Endothelial cell of umbilical vein (primary cell): ENCODE measurements around the gene PIP5K1A. TPM values are rescaled to one million over a fixed set of nuclear protein-coding genes. Genes with fewer than 3 reads are reported as not detected.

ENCODE experiments used
- BruUV-seq: library from RNA; stranded (reverse); fragments of 400-500 nt; replicated peaks from 2 replicates; lab custom pipeline; 2021; lab: Mats Ljungman, UMichigan
- CTCF ChIA-PET: fragments of 300-600, 350-600 bp; sonication (Branson Sonifier 250); formaldehyde crosslinking; loops from one replicate; lab custom pipeline; 2021; ENCODE audit warnings: antibody characterized with exemption, inconsistent platforms; lab: Charles Lee
- POLR2A ChIA-PET: fragments of 300-600, 350-600 bp; sonication (Branson Sonifier 250); formaldehyde crosslinking; loops from one replicate; lab custom pipeline; 2021; ENCODE audit warnings: antibody characterized with exemption, inconsistent platforms; lab: Charles Lee
- DNase-seq: peaks from one replicate; pipeline ENCODE4 v3.0.0-alpha.2; 2011; ENCODE audit warnings: low read depth, low spot score
- FAIRE-seq: peaks from 2 replicates; lab custom pipeline; 2011; peaks lifted over from hg19 to GRCh38; lab: Jason Lieb, UNC
- H2AFZ ChIP-seq: 2 replicates; pipeline ENCODE4 v1.6.0; 2012; ENCODE audit warnings: low read depth, low read length, control low read depth, inconsistent platforms
- H3K27ac ChIP-seq: 2 replicates; pipeline ENCODE4 v1.5.1; 2011; ENCODE audit warnings: low read depth, mild to moderate bottlenecking, control low read depth, low read length, moderate library complexity; ENCODE audit not compliant: insufficient read depth
- H3K27me3 ChIP-seq, 2 experiments: 2 replicates each; pipeline versions ENCODE4 v1.6.0 to v1.6.1; 2011; ENCODE audit warnings: low read length in 2 of 2, mixed read lengths in 1 of 2; ENCODE audit not compliant: control insufficient read depth in 2 of 2, insufficient read depth in 2 of 2
- H3K36me3 ChIP-seq, 2 experiments: 2 replicates in 1 of 2; 3 replicates in 1 of 2; pipeline ENCODE4 v1.5.1; 2011; ENCODE audit warnings: low read length in 2 of 2, mild to moderate bottlenecking in 1 of 2, moderate library complexity in 1 of 2; ENCODE audit not compliant: control insufficient read depth in 2 of 2, insufficient read depth in 2 of 2; ENCODE audit errors: extremely low read depth in 1 of 2
- H3K4me1 ChIP-seq: 3 replicates; pipeline ENCODE4 v1.5.1; 2011; ENCODE audit warnings: mild to moderate bottlenecking, low read length; ENCODE audit not compliant: control insufficient read depth, insufficient read depth; ENCODE audit errors: extremely low read depth
- H3K4me2 ChIP-seq: 2 replicates; pipeline ENCODE4 v1.6.1; 2011; ENCODE audit warnings: low read length, control low read depth, mixed read lengths; ENCODE audit not compliant: insufficient read depth
- H3K4me3 ChIP-seq, 3 experiments: fragments of 200-600 bp in 1 of 3; sonication (generic), shearing (Covaris generic) in 1 of 3; replicated peaks in 1 of 3; 2 replicates each; pipeline ENCODE4 v1.5.1; 2011 to 2016; ENCODE audit warnings: control low read depth in 3 of 3, low read length in 3 of 3, mild to moderate bottlenecking in 2 of 3, inconsistent platforms in 1 of 3, low read depth in 1 of 3, moderate library complexity in 1 of 3; ENCODE audit not compliant: insufficient read depth in 1 of 3
- H3K79me2 ChIP-seq: 2 replicates; pipeline ENCODE4 v1.6.0; 2012; ENCODE audit warnings: low read length, inconsistent platforms; ENCODE audit not compliant: control insufficient read depth, insufficient read depth
- H3K9ac ChIP-seq: replicated peaks from 2 replicates; pipeline ENCODE3; 2011; ENCODE audit warnings: low read length, control low read depth; ENCODE audit not compliant: insufficient read depth; ENCODE audit errors: extremely low read depth
- H3K9me1 ChIP-seq: replicated peaks from 3 replicates; pipeline ENCODE4 v1.6.0; 2011; ENCODE audit warnings: mild to moderate bottlenecking, low read length; ENCODE audit not compliant: control insufficient read depth, insufficient read depth; ENCODE audit errors: extremely low read depth
- H3K9me3 ChIP-seq: replicated peaks from 2 replicates; pipeline ENCODE4 v1.5.1; 2012; ENCODE audit warnings: low read length, inconsistent platforms; ENCODE audit not compliant: control insufficient read depth, insufficient read depth
- H4K20me1 ChIP-seq: replicated peaks from 2 replicates; pipeline ENCODE3; 2011; ENCODE audit warnings: mild to moderate bottlenecking, low read length; ENCODE audit not compliant: control insufficient read depth, insufficient read depth; ENCODE audit errors: extremely low read depth
- CTCF ChIP-seq, 2 donors: IDR thresholded peaks; 1 replicate in 1 of 2; 2 replicates in 1 of 2; pipeline ENCODE4 v1.5.1; 2011; ENCODE audit warnings: low read length in 2 of 2, mild to moderate bottlenecking in 2 of 2, moderate library complexity in 2 of 2, control low read depth in 1 of 2, inconsistent platforms in 1 of 2, low read depth in 1 of 2; ENCODE audit not compliant: insufficient read depth in 1 of 2; ENCODE audit errors: extremely low read depth in 1 of 2
- EZH2 ChIP-seq: IDR thresholded peaks from 2 replicates; pipeline ENCODE4 v1.6.1; 2012; ENCODE audit warnings: borderline replicate concordance, low read depth, mild to moderate bottlenecking, moderate library complexity, low read length, inconsistent platforms; ENCODE audit not compliant: severe bottlenecking
- FOS ChIP-seq: IDR thresholded peaks from 2 replicates; pipeline ENCODE4 v1.6.1; 2011; ENCODE audit warnings: mild to moderate bottlenecking, low read length, moderate library complexity, borderline replicate concordance; ENCODE audit not compliant: insufficient read depth
- GATA2 ChIP-seq: IDR thresholded peaks from 2 replicates; pipeline ENCODE4 v1.7.0; 2011; ENCODE audit warnings: low read depth, mild to moderate bottlenecking, moderate library complexity, mixed read lengths, low read length; ENCODE audit not compliant: insufficient read length, insufficient read depth
- JUN ChIP-seq: IDR thresholded peaks from 2 replicates; pipeline ENCODE4 v1.6.1; 2011; ENCODE audit warnings: borderline replicate concordance, low read depth; ENCODE audit not compliant: insufficient read length, insufficient read depth
- MAX ChIP-seq: IDR thresholded peaks from 2 replicates; pipeline ENCODE4 v1.6.1; 2011; ENCODE audit not compliant: insufficient read depth, insufficient read length
- MYC ChIP-seq: IDR thresholded peaks from one replicate; pipeline ENCODE4 v1.6.1; 2011; ENCODE audit warnings: mild to moderate bottlenecking, low read depth, low read length
- POLR2A ChIP-seq: IDR thresholded peaks from 2 replicates; pipeline ENCODE4 v1.6.1; 2012; ENCODE audit warnings: low read depth, mild to moderate bottlenecking, control low read depth, low read length
- POLR2AphosphoS5 ChIP-seq: IDR thresholded peaks from 2 replicates; pipeline ENCODE4 v1.6.1; 2012; ENCODE audit warnings: low read depth, mild to moderate bottlenecking, control low read depth, low read length, moderate library complexity; ENCODE audit not compliant: insufficient read depth
- dilution Hi-C: fragments of 300-500 bp; cut with MboI; formaldehyde crosslinking; loops from one replicate; pipeline ENCODE4 v1.15.0; 2019; ENCODE audit warnings: low sequenced_read_pairs; ENCODE audit not compliant: extremely low pct_ligation_motif_present
- intact Hi-C: fragments of 100-400 bp; cut with micrococcal nuclease; formaldehyde crosslinking; loops from one replicate; pipeline ENCODE4 v1.10.0; 2022
- polyA plus RNA-seq, 4 experiments: library from polyadenylated mRNA; depleted of rRNA in 3 of 4; stranded (reverse) in 3 of 4; unstranded in 1 of 4; fragments of >200 nt; gene quantifications; 2 replicates each; pipeline versions ENCODE4 v1.2.1 to v1.2.3, GENCODE V29; 2011 to 2012; ENCODE audit warnings: missing spikeins in 1 of 4
- total RNA-seq: library from RNA; stranded (reverse); gene quantifications from 2 replicates; pipeline ENCODE4 v1.2.3, GENCODE V29; 2021

Gene PIP5K1A
- total and polyA plus RNA-seq, 2 donors (not counting 3 experiments of a cell fraction or from before 2014, with no cell fraction given), result 72.1 to 79.3 TPM

- Histone ChIP-seq H3K27me3 (no peaks in the 10 kb centered on the region), H4K20me1 (no peaks in the 10 kb centered on the region), H2AFZ (no peak overlapping the region), H3K9me3 (no peaks in the 10 kb centered on the region), H3K36me3 (peaks cover 12 to 40% of the 10 kb centered on the region in 2 experiments), H3K9ac (no peak overlapping the region), H3K4me1 (no peaks in the 10 kb centered on the region), H3K4me2 (no peak overlapping the region), H3K79me2 (no peaks in the 10 kb centered on the region), H3K4me3 (no peak overlapping the region), H3K27ac (no peak overlapping the region), H3K9me1 (no peaks in the 10 kb centered on the region)
- DNase-seq, result no peak
- FAIRE-seq, result no peak
- ChIA-PET CTCF (interaction anchor here (1.2 kb wide), 1 partner anchor 15 kb away, joined by 5 read pairs; no protein-coding TSS in a partner anchor), POLR2A (no interaction called here)
- dilution Hi-C loops (no loop called here), intact Hi-C loops (no loop called here)
- BruUV-seq, result no TSS peak
- TF ChIP-seq POLR2AphosphoS5, result no peak
- TF ChIP-seq CTCF (IDR thresholded peaks at IDR 0.05; ENCODE audit: extremely low read depth in 1 of 2, insufficient read depth in 1 of 2, low read depth in 1 of 2, low read length in 2 of 2), result no peak
- TF ChIP-seq POLR2A, result no peak
- TF ChIP-seq MYC, result no peak
- TF ChIP-seq FOS, result no peak
- TF ChIP-seq MAX, result no peak
- no peak for TF ChIP-seq GATA2
- TF ChIP-seq EZH2, result no peak
- TF ChIP-seq JUN, result no peak
Observed at GRCh38 chr1:151266821-151267220, 68.5 kb downstream of the PIP5K1A start.
